B cell (primary cell): ENCODE results near the gene C10orf53. TPM values are rescaled to one million over a fixed set of nuclear protein-coding genes. Genes with fewer than 3 reads are reported as not detected.

Source experiments
- ATAC-seq: fragments of 200-7000 bp; cut with Tn5 transposase; one replicate; pipeline ENCODE4 v1.10.0; 2021; ENCODE audit warnings: low read depth, mild to moderate bottlenecking, moderate number of reproducible peaks, moderate library complexity
- CTCF ChIA-PET: fragments of 350-600 bp; sonication (Branson Sonifier 250); formaldehyde crosslinking; loops from one replicate; lab custom pipeline; 2021; ENCODE audit warnings: antibody characterized with exemption, inconsistent platforms; lab: Charles Lee
- POLR2A ChIA-PET: fragments of 350-600 bp; sonication (Branson Sonifier 250); formaldehyde crosslinking; loops from one replicate; lab custom pipeline; 2021; ENCODE audit warnings: antibody characterized with exemption; lab: Charles Lee
- DNase-seq: peaks from one replicate; pipeline ENCODE4 v3.0.0; 2013
- H2AFZ ChIP-seq: 2 replicates; pipeline ENCODE4 v1.6.1; 2012; ENCODE audit warnings: mild to moderate bottlenecking, low read depth, low read length; ENCODE audit not compliant: insufficient read depth, poor library complexity, severe bottlenecking
- H3K27ac ChIP-seq, 2 donors: 1 replicate in 1 of 2; 2 replicates in 1 of 2; pipeline ENCODE4 v1.5.1; 2012 to 2013; ENCODE audit warnings: low read length in 2 of 2, mild to moderate bottlenecking in 2 of 2, moderate library complexity in 1 of 2
- H3K27me3 ChIP-seq, 4 experiments: fragments of 200-600 bp in 1 of 4; sonication (generic) in 1 of 4; replicated peaks in 1 of 4; 1 replicate in 2 of 4; 2 replicates in 2 of 4; pipeline versions ENCODE4 v1.6.1 to v1.7.0; 2013 to 2016; ENCODE audit warnings: low read length in 3 of 4, mild to moderate bottlenecking in 2 of 4, mixed read lengths in 1 of 4, moderate library complexity in 1 of 4; ENCODE audit not compliant: insufficient read depth in 4 of 4, control insufficient read depth in 3 of 4; ENCODE audit errors: control extremely low read depth in 1 of 4
- H3K36me3 ChIP-seq, 2 experiments: replicated peaks in 1 of 2; 1 replicate in 1 of 2; 2 replicates in 1 of 2; pipeline versions ENCODE4 v1.6.1 to v1.7.1; 2013; ENCODE audit warnings: low read length in 1 of 2; ENCODE audit not compliant: insufficient read depth in 2 of 2, control insufficient read depth in 1 of 2; ENCODE audit errors: control extremely low read depth in 1 of 2, extremely low read depth in 1 of 2
- H3K4me1 ChIP-seq, 2 donors: fragments of 200-600 bp in 1 of 2; sonication (generic) in 1 of 2; 1 replicate in 1 of 2; 2 replicates in 1 of 2; pipeline versions ENCODE4 v1.5.1 to v1.6.1; 2013 to 2017; ENCODE audit warnings: low read length in 2 of 2; ENCODE audit not compliant: control insufficient read depth in 2 of 2, insufficient read depth in 2 of 2
- H3K4me2 ChIP-seq: replicated peaks from 2 replicates; pipeline ENCODE3; 2012; ENCODE audit warnings: mild to moderate bottlenecking, low read depth, low read length; ENCODE audit not compliant: poor library complexity, severe bottlenecking
- H3K4me3 ChIP-seq, 5 experiments: fragments of 200-600 bp in 1 of 5; sonication (generic) in 1 of 5; 1 replicate in 3 of 5; 2 replicates in 2 of 5; pipeline versions ENCODE4 v1.5.1 to v1.7.0; 2011 to 2016; ENCODE audit warnings: low read length in 4 of 5, mild to moderate bottlenecking in 4 of 5, low read depth in 2 of 5, control low read depth in 1 of 5, moderate library complexity in 1 of 5; ENCODE audit not compliant: insufficient read depth in 1 of 5; ENCODE audit errors: control extremely low read depth in 1 of 5, extremely low read depth in 1 of 5
- H3K79me2 ChIP-seq: fragments of 200-600 bp; sonication (generic); one replicate; pipeline ENCODE4 v1.6.0; 2016; ENCODE audit warnings: low read length; ENCODE audit not compliant: control insufficient read depth, insufficient read depth
- H3K9ac ChIP-seq: fragments of 200-600 bp; sonication (generic); 2 replicates; pipeline ENCODE4 v1.6.1; 2017; ENCODE audit warnings: mild to moderate bottlenecking, low read length, moderate library complexity
- H3K9me3 ChIP-seq, 3 donors: one replicate each; pipeline versions ENCODE4 v1.6.1 to v1.7.1; 2013; ENCODE audit warnings: low read length in 2 of 3; ENCODE audit not compliant: control insufficient read depth in 2 of 3, insufficient read depth in 1 of 3; ENCODE audit errors: control extremely low read depth in 1 of 3
- H4K20me1 ChIP-seq: 2 replicates; pipeline ENCODE4 v1.6.0; 2012; ENCODE audit warnings: mild to moderate bottlenecking, low read length; ENCODE audit not compliant: insufficient read depth, control insufficient read depth, poor library complexity, severe bottlenecking
- H3K27ac Mint-ChIP-seq: one replicate; pipeline ENCODE4 v1.8.0; 2021; ENCODE audit warnings: mixed read lengths
- H3K27me3 Mint-ChIP-seq: one replicate; pipeline ENCODE4 v1.8.0; 2021; ENCODE audit warnings: mixed read lengths
- H3K4me1 Mint-ChIP-seq: one replicate; pipeline ENCODE4 v1.8.0; 2021; ENCODE audit warnings: mixed read lengths
- H3K4me3 Mint-ChIP-seq: one replicate; pipeline ENCODE4 v1.8.0; 2021; ENCODE audit warnings: mixed read lengths
- H3K9me3 Mint-ChIP-seq: one replicate; pipeline ENCODE4 v1.8.0; 2022; ENCODE audit warnings: mixed read lengths; ENCODE audit not compliant: insufficient read depth
- CTCF ChIP-seq: fragments of 200-600 bp; IDR thresholded peaks from one replicate; pipeline ENCODE4 v1.8.0; 2022; ENCODE audit warnings: antibody characterized with exemption, mild to moderate bottlenecking
- EZH2 ChIP-seq: IDR thresholded peaks from 2 replicates; pipeline ENCODE4 v1.6.1; 2012; ENCODE audit warnings: borderline replicate concordance, low read depth, mild to moderate bottlenecking, moderate library complexity, low read length; ENCODE audit not compliant: insufficient read depth, poor library complexity, severe bottlenecking
- WGBS: methylation state at CpG from one replicate; pipeline ENCODE4 v1.1.5; 2013; ENCODE audit warnings: missing lambda C conversion rate; ENCODE audit not compliant: insufficient coverage; 5-methylcytosine and 5-hydroxymethylcytosine counted together
- intact Hi-C: fragments of 100-400 bp; cut with micrococcal nuclease; formaldehyde crosslinking; loops from one replicate; pipeline ENCODE4 v1.10.0; 2022
- polyA minus RNA-seq: library from RNA; depleted of rRNA, polyadenylated mRNA; stranded (reverse); fragments of >200 nt; gene quantifications from 2 replicates; pipeline ENCODE4 v1.2.3, GENCODE V29; 2012
- polyA plus RNA-seq: library from polyadenylated mRNA; depleted of rRNA; stranded (reverse); fragments of >200 nt; gene quantifications from 2 replicates; pipeline ENCODE4 v1.2.3, GENCODE V29; 2012
- total RNA-seq, 2 donors: library from RNA; stranded (reverse); fragments of 120-200 nt in 1 of 2; gene quantifications; 1 replicate in 1 of 2; 2 replicates in 1 of 2; pipeline versions ENCODE4 v1.2.3 to v1.2.4, GENCODE V29; 2013 to 2022

Gene C10orf53
- not detected in 2 replicates for total RNA-seq
- total RNA-seq (2013), result not detected
- polyA plus RNA-seq, result not detected in 2 replicates
- not detected in 2 replicates for polyA minus RNA-seq

DNA sequence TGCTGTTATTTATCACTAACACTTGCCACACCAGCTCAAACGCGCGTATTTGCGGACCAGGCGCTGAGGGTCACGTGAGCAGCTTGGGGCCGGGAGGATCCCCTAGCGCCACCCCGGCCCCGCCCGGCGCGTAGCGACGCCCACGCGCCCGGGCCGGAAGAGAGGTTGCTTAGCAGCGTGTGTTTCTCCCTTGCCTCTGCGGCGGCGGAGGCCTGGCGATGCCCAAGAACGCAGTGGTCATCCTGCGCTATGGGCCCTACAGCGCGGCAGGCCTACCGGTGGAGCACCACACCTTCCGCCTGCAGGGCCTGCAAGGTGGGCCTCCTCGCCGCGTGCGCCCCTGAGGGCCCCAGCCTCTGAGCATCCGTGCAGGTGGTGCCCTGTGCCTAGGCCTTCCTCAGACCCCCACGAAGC is at the start of gene C10orf53:
Gene C10orf53, plus strand, starts transcription at position 172 of the 414 bp plus-strand sequence. Its CDS starts 47 bp downstream, at position 219.
- TF ChIP-seq CTCF (no peak), EZH2 (no peak)
- H3K9me3 Mint-ChIP-seq, result peaks cover 4% of the 10 kb centered on the region
- DNase-seq, result no peak
- Histone ChIP-seq H3K79me2 (no peaks in the 10 kb centered on the region), H4K20me1 (no peaks in the 10 kb centered on the region), H3K9ac (no peak within 1 kb of the TSS), H3K4me3 (no peak within 1 kb of the TSS), H3K4me1 (peaks cover 0 to 4% of the 10 kb centered on the region in 2 donors), H3K4me2 (no peak within 1 kb of the TSS), H2AFZ (peak within 1 kb of the TSS; percentile 19), H3K27me3 (peaks cover 0 to 15% (median 10%) of the 10 kb centered on the region in 4 experiments), H3K9me3 (peaks cover 5 to 29% (median 6%) of the 10 kb centered on the region in 3 donors), H3K36me3 (no peaks in the 10 kb centered on the region), H3K27ac (no peak within 1 kb of the TSS)
- no peak within 1 kb of the TSS for H3K27ac Mint-ChIP-seq
- H3K4me3 Mint-ChIP-seq, result no peak within 1 kb of the TSS
- ChIA-PET CTCF (no interaction called here), POLR2A (no interaction called here)
- ATAC-seq, result no peak
- H3K4me1 Mint-ChIP-seq, result no peaks in the 10 kb centered on the region
- WGBS, result 18% methylated on average over 36 of the region's 36 CpGs
- peaks cover 46% of the 10 kb centered on the region for H3K27me3 Mint-ChIP-seq
- intact Hi-C loops, result no loop called here

- no peaks in the 10 kb centered on the region for H4K20me1 ChIP-seq
- peaks cover 0 to 4% (median 0%) of the 10 kb centered on the region in 3 donors for H3K9me3 ChIP-seq
- Mint-ChIP-seq H3K27ac (no peak overlapping the region), H3K9me3 (no peaks in the 10 kb centered on the region), H3K4me3 (no peak overlapping the region), H3K4me1 (no peaks in the 10 kb centered on the region), H3K27me3 (no peaks in the 10 kb centered on the region)
- CTCF ChIA-PET, result no interaction called here
- WGBS, result 97% methylated on average over 6 of the region's 6 CpGs
- H2AFZ ChIP-seq, result no peak overlapping the region
- H3K4me2 ChIP-seq, result no peak overlapping the region
- no peak overlapping the region for H3K27ac ChIP-seq
- TF ChIP-seq CTCF (no peak), EZH2 (no peak)
- POLR2A ChIA-PET, result no interaction called here
- H3K79me2 ChIP-seq, result no peaks in the 10 kb centered on the region
- ATAC-seq (no peak), DNase-seq (no peak)
- intact Hi-C loops, result no loop called here
- H3K4me3 ChIP-seq, result no peak overlapping the region
- H3K9ac ChIP-seq, result no peak overlapping the region
- no peaks in the 10 kb centered on the region for H3K4me1 ChIP-seq
- no peaks in the 10 kb centered on the region for H3K36me3 ChIP-seq
- H3K27me3 ChIP-seq, result peaks cover 0 to 2% (median 0%) of the 10 kb centered on the region in 4 experiments
Measured at GRCh38 chr10:49631975-49632374, 47.5 kb upstream of the C10orf53 start.
